A204.1 (cell line): ENCODE measurements around the gene MPRIP.

ENCODE experiments used
- FAIRE-seq: peaks from 2 replicates; lab custom pipeline; 2012; peaks lifted over from hg19 to GRCh38; lab: Jason Lieb, UNC

The MPRIP gene

DNA sequence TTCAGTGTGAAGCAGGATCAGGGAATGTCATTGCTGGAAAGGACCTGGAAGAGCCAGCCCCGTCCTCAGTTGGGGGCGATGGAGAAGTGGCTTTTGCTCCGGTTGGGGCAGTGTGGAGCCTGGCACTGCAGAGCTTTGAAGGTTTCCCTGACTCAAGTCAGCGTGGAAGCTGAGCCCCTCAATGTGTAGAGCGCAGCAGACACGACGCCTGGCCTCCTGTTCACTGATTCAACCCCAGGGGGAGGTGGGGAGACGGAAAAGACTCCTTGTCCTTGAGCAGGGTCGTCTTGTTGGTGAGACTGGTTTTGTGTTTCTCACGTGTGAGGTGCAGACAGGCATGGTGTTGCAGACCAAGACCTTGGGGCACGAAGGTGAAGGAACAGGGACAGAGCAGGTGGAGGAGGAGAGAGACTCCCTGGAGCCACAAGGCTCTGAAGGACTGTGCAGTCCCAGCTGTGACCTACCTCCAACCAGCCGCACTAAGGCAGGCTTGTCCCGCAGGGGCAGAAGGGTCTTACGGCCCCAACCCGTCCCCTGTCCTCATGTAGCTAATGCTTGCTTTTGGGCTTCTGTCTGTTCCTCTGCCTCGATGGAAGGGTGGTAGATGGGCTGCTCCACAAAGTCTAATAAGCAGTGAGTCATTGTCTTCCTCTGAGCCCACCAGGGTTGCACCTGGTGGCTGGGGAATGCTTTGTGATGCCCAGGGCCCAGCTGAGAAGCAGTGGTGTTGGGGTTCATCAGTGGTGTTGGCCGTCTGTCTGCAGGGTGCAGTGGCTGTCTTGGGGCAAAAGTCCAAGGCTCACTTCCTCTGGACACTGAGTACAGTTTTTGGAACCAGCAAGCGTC is 47.8 kb downstream of the MPRIP start:
- no peak for FAIRE-seq

DNA sequence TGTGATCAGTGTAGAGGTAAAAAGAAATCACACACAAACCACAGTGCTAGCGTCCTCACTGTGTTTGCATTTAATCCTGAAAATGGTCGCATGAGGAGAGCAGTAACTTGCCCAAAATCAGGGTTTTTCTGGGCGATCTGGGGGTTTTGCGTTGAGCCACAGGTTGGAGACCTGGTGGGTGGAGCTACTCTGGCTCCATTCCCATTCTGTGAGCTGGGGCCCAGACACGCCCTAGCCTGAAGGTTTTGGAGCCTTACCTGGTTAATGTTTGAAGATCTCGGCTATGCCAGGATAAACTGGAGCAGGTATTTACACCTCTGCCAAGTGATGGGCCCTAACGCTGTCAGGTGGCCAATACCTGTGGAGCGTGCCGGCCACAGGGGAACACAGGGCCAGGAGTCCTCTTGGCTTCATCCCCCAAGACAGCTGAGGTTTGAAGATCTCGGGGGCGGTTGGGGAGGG is 48.4 kb downstream of the MPRIP start:
- FAIRE-seq, result no peak

DNA sequence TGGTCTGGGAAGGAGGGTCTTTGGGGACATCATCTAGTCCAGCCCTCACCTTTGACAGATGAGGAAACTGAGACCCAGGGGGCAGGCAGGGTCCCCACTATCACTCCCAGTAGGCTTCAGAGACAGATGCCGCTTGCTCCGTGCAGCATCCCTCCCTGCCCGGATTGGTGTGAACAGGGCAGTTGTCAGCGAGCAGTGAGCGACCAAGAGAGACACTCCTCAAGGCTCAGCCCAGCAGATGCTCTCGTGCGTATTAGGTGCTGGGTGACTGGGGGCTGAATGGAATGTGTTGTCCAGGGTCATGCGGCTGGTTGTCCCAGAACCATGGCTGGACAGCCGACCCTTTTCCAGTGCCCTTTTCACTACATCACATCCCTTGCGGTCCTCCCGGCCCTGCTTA is 49.0 kb downstream of the MPRIP start:
- no peak for FAIRE-seq

DNA sequence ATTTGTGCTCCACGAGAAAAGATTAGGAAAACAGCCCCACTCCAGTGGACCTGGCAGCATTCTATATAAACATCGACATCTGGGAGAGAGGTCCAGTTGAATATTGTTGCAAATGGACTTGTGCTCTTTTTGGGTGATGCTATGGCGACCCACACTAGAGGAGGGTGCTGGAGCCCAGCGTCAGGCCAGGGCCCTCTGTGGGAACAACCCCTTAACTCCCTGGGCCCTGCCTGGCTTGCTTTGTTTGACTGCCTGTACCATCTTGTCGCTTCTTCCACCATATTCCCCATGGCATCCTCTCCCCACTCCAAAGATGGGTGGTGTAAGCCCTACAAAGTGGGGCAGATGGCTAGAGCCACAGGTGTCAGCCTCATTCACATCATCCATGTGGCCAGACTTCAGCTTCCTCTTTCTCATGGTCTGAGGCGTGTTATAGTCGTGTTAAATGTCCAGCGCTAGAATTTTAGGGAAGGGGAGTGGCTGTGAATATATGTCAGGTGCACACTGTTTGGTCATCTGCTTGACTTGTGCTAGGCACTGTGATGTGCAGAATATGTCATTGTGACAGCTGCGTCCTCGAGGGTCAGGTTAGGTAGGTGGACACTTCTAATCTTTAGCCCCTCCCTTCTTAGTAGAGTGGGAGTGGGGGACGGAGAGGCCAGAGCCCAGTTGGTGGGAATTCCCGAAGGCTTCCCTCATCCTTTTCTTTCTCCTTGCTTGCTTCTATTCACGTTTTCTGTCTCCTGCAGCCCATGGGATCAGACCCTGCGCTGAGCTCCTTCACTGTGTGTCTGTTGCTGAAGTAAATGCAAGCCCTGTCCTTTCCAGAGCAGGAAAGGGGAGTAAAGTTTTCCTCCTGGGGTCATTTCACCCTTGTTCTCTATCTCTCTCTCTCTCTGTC is 49.8 kb downstream of the MPRIP start:
- no peak for FAIRE-seq

DNA sequence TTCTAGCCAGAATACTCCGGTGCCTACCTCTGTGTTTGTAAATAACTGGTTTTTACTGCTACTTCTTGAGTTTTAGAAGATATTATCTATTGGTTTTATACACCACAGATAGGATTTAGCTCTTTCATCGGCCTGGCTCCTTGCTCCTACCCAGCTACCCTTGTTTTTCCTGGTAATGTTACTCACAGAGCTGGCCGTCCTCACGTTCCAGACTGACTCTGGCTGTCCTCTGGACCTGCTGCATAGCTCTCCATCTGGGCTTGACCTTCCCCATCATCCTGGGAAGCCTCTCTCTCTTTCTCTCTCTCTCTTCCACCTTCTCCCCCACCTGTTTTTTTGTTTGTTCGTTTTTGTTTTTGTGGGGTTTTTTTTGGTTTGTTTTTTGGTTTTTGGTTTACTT is 51.5 kb downstream of the MPRIP start:
- no peak for FAIRE-seq

DNA sequence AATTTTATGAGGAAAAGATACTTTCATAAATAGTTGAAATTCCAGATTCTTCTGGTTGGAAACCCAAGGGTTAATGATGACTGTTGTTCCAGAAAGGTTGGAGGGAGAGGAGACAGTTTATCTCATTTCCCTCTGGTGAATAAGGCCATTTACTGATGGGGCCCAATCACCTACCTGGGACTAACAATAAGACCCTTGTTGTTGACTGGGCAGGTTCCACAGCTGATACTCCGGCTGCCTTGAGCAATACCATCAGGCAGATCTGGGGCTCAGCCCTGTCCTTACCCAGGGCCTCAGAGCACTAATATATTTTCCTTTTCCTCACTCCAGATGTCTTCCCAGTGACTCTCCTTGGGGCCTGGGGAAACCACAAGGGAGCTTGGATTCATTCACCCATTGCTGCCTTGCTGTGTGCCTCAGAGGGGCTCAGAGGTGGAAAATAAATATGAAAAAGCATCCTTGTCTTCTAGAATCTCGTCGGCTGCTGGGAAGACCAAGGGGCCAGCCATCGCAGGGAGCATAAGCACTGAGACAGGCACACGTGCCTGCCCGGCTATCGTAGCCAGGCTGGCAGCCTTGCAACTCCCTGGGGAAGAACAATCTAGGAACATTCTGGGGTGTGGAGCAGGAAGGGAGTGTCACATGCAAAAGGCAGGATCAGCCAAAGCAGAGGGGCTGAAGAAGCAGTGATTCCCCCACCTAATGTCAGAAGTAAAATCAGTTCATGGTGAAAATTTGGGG is 54.4 kb downstream of the MPRIP start:
- no peak for FAIRE-seq

DNA sequence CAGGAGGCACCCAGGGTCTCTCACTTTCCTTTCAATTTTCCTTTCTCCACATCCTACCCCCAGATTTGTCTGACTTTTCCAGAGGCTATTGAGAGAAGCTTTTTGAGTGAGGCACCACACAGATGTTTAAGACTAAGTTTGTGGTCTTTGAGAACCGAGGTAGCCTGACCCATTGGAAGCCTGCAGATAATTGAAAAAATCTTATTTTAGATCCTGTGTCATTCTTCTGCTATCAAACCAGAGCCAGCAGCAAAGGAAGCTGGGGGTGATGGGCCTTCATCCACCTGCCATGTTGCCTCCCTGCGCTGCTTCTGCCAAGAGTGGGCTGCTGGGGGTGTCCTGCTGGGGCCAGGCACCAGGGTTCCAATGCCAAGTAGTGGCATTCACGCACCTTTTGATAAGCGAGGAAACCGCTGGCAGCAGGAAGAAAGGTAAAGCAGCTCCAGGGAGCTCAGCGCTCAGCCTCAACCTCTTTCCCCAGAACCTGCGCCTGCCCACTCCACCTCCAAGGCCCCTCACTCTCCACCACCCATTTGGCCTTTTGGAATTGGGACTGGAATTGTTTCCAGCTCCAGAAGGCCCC is 55.6 kb downstream of the MPRIP start:
- no peak for FAIRE-seq

DNA sequence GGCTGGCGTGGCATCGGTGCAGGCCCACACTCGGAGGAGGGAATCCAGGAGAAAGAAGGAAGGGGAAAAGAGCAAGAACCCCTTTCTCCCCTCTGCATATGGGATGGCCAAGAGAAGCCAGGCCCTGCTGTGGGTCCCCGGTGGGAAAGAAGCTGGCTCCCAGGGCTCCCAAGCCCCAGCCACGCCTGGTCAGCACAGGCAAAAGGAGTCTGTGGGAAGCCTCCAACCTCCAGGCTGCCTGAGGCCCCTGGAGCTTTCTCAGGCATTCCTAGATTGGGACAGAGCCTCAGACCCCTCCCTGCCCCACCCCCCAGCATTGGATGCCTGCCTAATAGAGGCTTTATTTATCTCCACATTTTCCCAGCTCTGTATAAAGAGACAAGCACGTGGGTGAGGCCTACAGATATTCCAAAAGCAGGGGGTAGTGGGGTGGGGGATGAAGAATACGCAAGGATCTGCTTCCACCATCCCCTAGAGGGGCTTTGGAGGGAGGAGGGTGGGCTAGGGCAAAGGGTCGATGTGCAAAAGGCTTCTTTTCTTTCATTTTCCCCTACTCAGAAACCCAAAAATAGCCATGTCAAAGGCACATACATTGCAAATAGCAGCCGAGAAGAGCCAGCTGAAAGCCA is 56.4 kb downstream of the MPRIP start:
- no peak for FAIRE-seq

DNA sequence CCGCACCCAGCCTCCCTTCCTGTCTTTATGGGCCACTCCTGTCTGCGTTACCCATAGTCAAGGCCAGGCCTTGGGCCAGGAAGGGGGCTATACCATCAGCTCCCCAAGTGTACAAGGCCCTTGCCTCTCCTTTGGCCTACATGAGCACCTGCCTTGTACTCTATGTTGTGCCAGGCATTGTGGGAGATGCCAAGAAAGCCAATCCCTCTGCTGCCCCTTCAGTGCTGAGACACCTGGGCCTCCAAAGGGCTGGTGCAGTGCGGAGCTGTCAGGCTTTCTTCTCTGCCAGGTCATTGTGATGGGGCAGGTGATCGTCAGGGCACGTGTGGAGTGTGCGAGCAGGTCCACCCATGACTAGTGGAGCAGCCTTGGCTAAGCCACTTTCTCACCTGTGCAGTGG is 59.9 kb downstream of the MPRIP start:
- FAIRE-seq, result no peak

DNA sequence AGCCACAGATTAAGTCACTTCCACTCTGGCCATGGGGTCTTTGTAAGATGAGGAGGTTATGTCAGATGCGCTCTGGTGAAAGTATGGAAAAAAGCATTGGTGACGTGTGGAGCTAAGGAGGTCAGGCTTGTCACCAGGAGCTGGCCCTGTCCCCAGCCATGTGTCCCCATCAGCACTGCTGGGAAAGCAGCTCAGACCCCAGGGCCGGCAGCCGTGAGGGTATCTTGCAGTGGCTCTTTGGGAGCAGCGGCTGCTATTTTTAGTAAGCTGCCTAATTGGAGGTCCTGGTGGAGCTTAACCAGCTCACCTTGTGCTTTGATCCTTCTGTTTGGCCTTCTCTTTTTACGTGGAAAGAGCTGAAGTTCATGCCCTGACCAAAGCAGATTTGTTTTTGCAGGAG is 60.9 kb downstream of the MPRIP start:
- FAIRE-seq, result no peak

DNA sequence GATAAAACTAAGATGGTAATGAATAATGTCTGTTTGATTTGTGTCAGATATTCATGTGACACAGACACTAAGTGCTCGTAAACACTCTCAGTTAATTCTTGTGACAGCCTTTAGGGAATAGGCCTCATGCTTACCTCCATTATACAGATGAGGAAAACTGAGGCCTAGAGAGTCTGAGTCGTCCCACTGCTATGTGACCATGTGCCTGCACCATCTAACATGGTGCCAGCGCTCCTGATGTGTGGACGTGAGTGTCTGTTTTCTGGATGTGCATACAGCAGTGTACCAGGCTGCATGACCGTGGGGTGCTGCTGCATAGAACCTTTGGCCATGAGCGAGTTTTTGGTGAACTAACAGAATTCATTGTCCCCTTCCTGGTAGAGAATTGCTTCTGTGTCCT is 61.8 kb downstream of the MPRIP start:
- no peak for FAIRE-seq

DNA sequence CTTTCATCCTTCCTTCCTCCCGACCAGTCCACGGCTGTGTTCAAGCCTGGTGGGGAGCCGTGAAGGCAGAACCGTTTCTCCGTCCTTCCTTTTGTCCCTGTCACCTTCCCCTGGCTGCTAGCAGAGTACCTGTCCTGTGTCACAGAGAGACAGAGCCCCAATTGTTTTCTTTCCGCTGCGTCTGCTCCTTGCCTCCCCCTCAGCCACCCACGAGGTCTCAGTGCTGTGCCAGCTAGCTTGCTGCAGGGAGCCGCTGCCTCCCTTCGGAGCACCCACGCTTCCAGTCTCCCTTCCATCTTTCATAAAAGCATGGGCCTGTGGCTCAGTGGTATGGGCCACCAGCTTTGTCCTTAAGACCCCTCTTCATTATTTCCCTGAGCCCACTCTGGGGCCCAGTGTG is 62.2 kb downstream of the MPRIP start:
- no peak for FAIRE-seq

DNA sequence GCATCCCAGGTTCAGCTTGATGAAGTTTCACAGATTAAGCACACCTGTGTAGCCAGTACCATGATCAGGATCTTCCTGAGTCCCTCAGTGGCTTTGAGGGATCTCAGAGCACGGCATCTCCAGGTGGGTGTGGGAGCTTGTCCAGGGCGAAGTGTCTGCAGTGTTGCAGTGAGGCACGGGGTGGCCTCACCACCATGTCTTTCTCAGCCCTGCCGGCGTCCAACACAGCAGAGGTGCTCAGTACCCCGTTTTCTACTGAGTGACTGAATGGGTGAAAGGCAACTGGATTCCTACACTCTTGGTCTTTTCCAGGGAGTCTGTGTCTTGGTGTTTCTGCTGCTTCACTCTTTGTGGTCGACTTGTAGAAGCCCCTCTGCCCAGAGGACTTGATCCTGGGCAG is 63.7 kb downstream of the MPRIP start:
- FAIRE-seq, result no peak

DNA sequence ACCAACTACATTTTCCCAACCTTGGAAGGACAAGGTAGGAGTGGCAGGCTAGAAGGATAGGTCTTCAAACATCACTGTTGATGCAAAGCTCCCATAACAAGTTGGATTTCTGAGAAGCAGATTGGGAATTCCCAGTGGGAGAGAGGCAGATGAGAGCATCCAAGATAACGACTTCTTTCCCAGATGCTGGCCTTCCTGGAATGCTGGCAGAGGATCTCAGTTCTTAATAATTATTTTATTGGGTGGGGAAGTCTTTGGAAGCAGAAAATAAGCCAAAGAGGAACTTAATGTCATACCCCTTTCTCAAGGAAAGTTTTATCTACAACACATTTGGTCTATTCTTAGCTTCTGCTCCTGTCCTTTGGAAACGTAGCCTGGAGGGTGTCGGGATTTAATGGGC is 64.5 kb downstream of the MPRIP start:
- FAIRE-seq, result no peak

DNA sequence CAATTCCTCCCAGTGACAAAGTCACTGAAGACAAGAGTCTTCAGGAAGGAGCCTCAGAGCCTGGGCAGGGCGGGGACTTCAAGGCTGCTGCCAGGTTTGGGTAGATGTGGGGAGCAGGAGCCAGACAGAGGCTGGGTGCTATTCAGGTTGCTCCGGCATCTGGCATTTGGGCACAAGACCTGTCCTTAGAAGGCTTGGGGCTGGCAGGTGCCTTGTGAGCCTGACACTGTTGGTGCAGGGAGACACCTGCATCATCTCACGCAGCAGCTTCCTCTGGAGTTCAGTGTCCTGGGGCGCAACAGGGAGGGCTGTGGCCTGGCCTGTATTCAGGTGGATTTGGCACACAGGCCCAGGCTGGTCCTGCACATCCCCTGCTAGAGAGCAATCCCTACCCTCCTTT is 65.0 kb downstream of the MPRIP start:
- no peak for FAIRE-seq

DNA sequence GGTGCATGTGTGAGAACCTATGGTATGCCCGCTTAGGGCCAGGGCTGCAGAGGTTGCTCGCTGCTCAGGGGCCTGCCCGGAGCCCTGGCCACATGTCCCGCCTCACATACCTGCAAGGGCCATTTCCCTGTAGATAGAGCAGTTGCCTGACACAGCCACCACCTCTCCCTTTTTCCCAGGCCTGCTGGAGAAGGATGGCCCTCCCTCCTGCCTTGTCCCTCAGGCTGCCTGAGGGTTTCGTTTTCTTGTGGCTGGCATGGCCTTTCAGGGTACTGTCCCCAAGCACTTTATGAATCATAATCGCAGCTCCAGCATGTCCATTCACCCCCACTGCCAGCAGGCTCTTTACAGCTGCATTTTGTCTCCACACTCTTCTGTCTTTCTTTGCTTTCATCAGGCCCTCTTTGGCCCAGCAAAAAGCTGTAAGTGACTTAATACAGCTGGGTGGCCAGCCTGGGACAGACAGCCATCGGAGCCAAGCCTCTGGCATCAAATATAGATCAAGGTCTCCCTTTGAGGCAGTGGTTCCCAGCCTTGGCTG is 65.7 kb downstream of the MPRIP start:
- FAIRE-seq, result no peak

DNA sequence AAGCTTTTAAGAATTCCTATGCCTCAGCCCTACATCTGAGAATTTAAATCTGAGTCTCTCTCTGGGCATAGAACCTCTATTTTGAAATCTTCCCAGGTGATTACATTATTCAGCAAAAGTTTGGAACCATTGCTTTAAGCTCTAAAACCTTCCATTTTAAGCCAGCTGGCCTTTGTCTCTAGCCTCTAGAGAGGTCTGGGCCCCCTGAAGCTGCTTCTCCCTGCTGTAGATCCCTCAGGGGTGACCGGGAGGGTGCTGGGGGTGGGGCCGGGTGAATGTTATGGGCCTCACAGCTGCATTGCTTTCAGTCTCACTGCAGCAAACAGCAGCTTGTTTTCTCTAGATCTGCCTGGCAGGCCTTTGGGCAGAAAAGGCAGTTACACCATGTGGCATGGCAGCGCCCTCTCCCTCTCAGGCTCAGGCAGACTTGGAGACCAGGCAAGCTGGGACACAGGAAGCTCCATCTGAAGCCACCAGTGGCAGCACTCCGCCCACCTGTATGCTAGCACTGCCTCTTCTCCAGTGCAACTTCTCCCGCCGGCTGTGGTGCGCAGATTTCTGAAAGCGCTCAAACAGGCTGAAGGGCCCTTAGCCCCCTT is 66.3 kb downstream of the MPRIP start:
- FAIRE-seq, result no peak

DNA sequence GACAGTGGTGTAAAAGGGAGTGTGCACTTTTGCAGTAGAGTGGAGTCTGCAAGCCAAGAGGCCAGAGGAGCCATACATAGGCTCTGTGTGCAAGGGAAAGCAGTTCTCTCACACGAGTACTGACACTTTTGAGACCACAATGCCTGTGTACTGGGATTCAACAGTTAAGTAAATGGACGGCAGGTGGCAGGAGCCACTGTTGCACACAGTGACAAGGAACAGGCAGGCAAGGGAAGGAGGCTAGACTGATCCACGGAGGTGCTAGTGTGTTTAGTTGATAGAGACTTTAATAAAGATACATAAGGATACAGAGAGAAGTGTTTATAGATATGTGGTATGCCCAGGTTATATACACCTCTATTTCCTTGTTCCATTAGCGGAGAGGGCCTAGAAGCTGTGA is 67.0 kb downstream of the MPRIP start:
- FAIRE-seq, result no peak

DNA sequence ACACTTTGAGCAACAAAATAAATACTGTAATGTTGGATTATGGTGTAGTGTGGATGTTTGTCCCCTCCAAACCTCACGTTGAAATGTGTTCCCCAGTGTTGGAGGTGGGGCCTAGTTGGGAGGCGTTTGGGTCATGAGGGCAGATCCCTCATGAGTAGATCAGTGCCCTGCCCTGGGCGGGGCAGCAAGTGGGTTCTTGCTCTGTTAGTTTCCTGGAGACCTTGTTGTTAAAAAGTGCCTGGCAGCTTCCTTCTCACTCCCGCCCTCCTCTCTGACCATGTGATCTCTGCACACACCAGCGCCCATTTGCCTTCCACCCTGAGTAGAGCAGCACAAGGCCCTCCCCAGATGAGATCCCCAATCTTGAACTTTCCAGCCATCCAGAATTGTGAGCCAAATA is 67.7 kb downstream of the MPRIP start:
- FAIRE-seq, result no peak

DNA sequence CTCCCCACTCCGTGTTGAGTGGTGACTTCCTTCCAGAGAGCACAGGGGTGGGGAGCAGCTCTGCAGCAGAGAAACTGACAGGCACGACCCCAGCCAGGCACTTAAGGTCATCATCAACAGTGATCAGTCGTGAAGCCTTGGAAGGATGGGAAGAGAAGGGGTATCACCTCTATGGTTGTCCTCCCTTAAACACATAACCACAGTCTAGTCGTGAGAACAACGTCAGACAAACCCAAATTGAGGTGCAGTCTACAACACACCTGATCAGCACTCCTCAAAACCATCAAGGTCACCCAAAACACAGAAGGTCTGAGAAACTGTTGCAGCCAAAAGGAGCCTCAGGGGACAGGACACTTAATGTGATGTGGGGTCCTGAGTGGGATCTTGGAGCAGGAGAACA is 68.3 kb downstream of the MPRIP start:
- no peak for FAIRE-seq
